HFFc6 (cell line): ENCODE data around the gene AGMAT. TPM values are rescaled to one million over a fixed set of nuclear protein-coding genes. Genes with fewer than 3 reads are reported as not detected.
A peak's percentile ranks its signal among the peaks of the same experiment; 100 is the strongest.
"Not testable (repeated sequence)": the region's sequence is repeated elsewhere in the genome, so short reads cannot be mapped to it uniquely, and the experiment has no call there.

Experiments used
- DNase-seq: peaks from one replicate; pipeline ENCODE4 v3.0.0-alpha.2; 2018
- H3K27ac Mint-ChIP-seq: 2 replicates; pipeline ENCODE4 v1.8.0; 2020; ENCODE audit warnings: mild to moderate bottlenecking, mixed read lengths
- H3K27me3 Mint-ChIP-seq: 2 replicates; pipeline ENCODE4 v1.8.0; 2021; ENCODE audit warnings: mild to moderate bottlenecking, moderate library complexity, mixed read lengths; ENCODE audit not compliant: insufficient read depth
- H3K36me3 Mint-ChIP-seq: 2 replicates; pipeline ENCODE4 v1.8.0; 2021; ENCODE audit warnings: low read depth, mixed read lengths
- H3K4me1 Mint-ChIP-seq: 2 replicates; pipeline ENCODE4 v1.8.0; 2020; ENCODE audit warnings: low read depth, mixed read lengths
- H3K4me3 Mint-ChIP-seq: 2 replicates; pipeline ENCODE4 v1.8.0; 2020; ENCODE audit warnings: mild to moderate bottlenecking, moderate library complexity, mixed read lengths
- H3K9me3 Mint-ChIP-seq: 2 replicates; pipeline ENCODE4 v1.8.0; 2020; ENCODE audit warnings: mild to moderate bottlenecking, mixed read lengths
- total RNA-seq, 6 experiments: library from RNA; stranded (reverse); fragmentation: NEBNext Ultra II Directional; extraction: Animal tissue kit (Norgen Biotek cat#: 25700); gene quantifications; 2 replicates in 1 of 6; 3 replicates in 5 of 6; pipeline ENCODE4 v1.2.3, GENCODE V29; 2021
- TF ChIP-seq, protein P1 (sequence below): fragments of 200-600 bp; sonication (generic); IDR thresholded peaks from 2 replicates; pipeline ENCODE4 v1.5.0; 2021; ENCODE audit warnings: antibody characterized with exemption, mild to moderate bottlenecking

AGMAT gene
- total RNA-seq, 6 experiments from 2014 or later: 0.07 to 0.14 (median 0.09) TPM; not detected in 3

DNA sequence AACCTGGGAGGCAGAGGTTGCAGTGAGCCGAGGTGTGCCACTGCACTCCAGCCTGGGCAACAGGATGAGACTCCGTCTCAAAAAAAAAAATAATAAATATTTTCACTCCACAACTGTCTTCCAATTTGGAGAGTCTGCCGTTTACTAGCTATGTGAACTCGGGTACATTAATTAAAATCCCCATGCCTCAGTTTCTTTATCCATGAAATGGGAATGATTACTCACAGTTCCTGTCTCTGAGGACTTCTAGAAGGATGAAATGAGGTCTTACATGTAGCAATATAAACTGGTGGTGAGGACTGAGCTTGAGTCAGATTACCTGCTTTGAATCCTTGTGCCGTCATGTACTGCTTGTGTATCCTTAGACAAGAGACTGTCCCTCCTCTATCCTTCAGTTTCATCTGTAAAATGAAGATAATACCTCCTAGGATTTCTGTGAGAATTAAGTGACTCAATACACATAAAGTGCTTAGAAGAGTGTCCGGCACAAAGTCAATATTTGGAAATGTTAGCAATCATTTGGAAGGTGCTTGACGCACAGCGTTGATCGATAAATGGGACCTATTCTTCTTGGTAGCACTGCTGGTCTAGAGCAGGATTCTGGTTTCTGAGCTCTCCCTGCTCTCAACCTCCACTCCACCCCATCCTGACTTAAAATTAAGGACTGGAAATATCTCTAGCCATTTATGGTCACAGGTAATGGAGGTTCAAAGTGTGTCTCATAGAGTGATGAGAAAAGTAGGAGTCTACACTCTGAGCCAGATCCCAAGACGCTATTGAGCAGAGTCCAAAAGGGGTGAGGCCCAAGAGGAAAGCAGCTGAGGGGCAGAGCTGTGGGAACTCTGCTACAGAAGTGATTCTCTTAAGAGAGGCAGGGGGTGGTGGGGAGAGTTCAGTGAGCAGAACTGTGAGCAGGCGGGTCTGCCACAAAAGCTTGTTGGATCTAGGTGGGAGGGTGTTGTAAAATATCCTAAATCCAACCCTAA lies 20.8 kb upstream of the AGMAT start:
- Mint-ChIP-seq H3K4me3 (no peak overlapping the region), H3K36me3 (peaks cover 6% of the 10 kb centered on the region), H3K9me3 (peaks cover 7% of the 10 kb centered on the region; the same call in 1 of the 2 replicates), H3K27me3 (peaks cover 4% of the 10 kb centered on the region), H3K27ac (no peak overlapping the region), H3K4me1 (peaks cover 14% of the 10 kb centered on the region)
- DNase-seq: no peak
- TF ChIP-seq, protein P1, sequence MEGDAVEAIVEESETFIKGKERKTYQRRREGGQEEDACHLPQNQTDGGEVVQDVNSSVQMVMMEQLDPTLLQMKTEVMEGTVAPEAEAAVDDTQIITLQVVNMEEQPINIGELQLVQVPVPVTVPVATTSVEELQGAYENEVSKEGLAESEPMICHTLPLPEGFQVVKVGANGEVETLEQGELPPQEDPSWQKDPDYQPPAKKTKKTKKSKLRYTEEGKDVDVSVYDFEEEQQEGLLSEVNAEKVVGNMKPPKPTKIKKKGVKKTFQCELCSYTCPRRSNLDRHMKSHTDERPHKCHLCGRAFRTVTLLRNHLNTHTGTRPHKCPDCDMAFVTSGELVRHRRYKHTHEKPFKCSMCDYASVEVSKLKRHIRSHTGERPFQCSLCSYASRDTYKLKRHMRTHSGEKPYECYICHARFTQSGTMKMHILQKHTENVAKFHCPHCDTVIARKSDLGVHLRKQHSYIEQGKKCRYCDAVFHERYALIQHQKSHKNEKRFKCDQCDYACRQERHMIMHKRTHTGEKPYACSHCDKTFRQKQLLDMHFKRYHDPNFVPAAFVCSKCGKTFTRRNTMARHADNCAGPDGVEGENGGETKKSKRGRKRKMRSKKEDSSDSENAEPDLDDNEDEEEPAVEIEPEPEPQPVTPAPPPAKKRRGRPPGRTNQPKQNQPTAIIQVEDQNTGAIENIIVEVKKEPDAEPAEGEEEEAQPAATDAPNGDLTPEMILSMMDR: no peak

DNA sequence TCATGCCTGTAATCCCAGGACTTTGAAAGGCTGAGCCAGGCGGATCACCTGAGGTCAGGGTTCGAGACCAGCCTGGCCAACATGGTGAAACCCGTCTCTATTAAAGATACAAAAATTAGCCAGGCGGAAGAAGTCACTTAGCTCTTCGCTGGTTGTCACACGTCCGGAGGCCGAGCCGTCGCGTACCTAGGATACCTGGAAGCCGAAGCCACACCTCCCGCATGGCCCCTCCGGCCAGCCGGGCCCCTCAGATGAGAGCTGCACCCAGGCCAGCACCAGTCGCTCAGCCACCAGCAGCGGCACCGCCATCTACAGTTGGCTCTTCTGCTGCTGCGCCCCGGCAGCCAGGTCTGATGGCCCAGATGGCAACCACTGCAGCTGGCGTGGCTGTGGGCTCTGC lies 19.5 kb upstream of the AGMAT start:
- not testable (repeated sequence) for H3K4me3 Mint-ChIP-seq, H3K27ac Mint-ChIP-seq, H3K36me3 Mint-ChIP-seq, H3K27me3 Mint-ChIP-seq, H3K9me3 Mint-ChIP-seq, DNase-seq
- H3K4me1 Mint-ChIP-seq: peaks cover 14% of the 10 kb centered on the region

DNA sequence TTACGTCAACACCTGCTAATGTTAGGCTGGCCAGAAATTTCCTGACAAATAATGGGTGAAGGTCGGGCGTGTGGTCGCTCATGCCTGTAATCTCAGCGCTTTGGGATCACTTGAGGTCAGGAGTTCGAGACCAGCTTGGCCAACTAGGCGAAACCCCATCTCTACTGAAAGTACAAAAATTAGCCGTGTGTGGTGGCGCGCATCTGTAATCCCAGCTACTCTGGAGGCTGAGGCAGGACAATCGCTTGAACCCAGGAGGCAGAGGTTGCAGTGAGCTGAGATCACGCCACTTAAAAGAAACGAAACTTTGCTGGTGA lies 19.1 kb upstream of the AGMAT start:
- not testable (repeated sequence) for H3K36me3 Mint-ChIP-seq, H3K9me3 Mint-ChIP-seq
- peaks cover 14% of the 10 kb centered on the region for H3K4me1 Mint-ChIP-seq

DNA sequence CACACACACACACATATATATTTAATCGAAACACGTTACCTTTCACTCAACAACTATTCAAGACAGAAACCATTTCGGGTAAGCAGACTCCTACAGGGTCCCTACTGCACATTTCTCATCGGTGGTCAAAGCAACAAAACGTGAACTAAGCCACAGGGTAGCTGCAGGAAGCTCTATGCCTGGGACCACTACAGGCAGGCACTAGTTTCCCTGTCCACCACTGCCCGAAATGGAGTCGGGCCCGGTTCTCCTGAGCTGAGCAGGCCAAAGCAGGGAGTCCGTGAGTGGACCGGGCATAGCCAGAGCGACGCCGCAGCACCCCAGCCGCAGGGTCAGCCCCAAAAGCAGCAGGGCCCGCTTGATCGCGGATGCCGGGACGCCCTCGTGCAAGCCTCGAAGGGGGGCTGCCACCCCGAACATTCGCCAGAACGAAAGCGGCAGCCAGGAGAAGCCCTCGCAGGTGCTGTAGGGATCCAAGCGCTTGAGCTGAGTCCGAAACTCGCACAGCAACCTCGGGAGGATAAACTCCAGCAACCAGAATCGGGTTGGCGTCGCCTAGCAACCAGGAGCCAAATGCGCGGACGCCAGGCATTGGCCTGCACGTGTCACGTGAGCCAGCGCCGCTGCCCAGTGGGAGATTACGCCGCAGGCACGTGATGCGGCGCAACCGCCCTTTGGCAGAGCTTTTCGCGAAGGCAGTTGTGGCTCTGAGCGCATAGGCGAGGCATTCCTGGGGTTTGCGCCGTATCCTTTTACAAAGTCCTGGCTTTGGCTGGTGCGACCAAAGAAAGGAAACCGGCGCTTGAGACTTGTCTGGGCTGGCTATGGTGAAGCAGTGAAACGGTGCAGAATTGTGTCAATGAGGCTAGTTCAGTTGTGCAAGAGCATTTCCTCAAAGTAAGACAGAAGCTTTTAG lies 18.5 kb upstream of the AGMAT start:
- Mint-ChIP-seq H3K4me1 (peaks cover 14% of the 10 kb centered on the region), H3K27ac (peak overlapping the region; percentile 71), H3K36me3 (peaks cover 6% of the 10 kb centered on the region), H3K9me3 (peaks cover 7% of the 10 kb centered on the region; the same call in 1 of the 2 replicates), H3K27me3 (peaks cover 6% of the 10 kb centered on the region), H3K4me3 (peak overlapping the region; percentile 81)
- TF ChIP-seq, protein P1: no peak
- peak; percentile 87 for DNase-seq

More for the DNA sequence above, 19.1 kb upstream of the AGMAT start:
- Mint-ChIP-seq H3K4me3 (peak overlapping the region; percentile 81), H3K27ac (peak overlapping the region; percentile 67)
- not testable (repeated sequence) for H3K27me3 Mint-ChIP-seq, DNase-seq

DNA sequence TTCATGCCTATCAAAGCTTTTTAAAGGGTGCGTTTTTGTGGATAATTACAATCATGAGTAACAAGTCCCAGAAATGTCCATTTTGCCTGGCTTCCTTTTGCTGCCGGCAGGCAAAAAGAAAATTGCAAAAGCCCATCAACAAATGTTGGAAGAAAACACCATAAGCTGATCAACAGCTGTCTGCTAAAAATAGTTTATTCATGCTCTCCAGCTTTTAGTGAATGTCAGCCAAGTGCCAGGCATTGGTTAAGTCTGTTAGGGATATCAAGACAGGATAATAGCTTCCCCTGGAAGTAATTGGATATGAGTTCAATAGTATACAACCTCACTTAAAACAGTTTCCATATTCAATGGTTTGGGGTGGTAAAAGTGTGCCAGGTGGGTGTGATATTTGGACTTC lies 13.6 kb upstream of the AGMAT start:
- Mint-ChIP-seq H3K4me1 (peaks cover 16% of the 10 kb centered on the region), H3K4me3 (no peak overlapping the region), H3K27ac (no peak overlapping the region), H3K9me3 (no peaks in the 10 kb centered on the region; the same call in 1 of the 2 replicates), H3K36me3 (no peaks in the 10 kb centered on the region; the same call in 1 of the 2 replicates), H3K27me3 (peaks cover 6% of the 10 kb centered on the region; the same call in 1 of the 2 replicates)
- no peak for DNase-seq
- TF ChIP-seq, protein P1: no peak

DNA sequence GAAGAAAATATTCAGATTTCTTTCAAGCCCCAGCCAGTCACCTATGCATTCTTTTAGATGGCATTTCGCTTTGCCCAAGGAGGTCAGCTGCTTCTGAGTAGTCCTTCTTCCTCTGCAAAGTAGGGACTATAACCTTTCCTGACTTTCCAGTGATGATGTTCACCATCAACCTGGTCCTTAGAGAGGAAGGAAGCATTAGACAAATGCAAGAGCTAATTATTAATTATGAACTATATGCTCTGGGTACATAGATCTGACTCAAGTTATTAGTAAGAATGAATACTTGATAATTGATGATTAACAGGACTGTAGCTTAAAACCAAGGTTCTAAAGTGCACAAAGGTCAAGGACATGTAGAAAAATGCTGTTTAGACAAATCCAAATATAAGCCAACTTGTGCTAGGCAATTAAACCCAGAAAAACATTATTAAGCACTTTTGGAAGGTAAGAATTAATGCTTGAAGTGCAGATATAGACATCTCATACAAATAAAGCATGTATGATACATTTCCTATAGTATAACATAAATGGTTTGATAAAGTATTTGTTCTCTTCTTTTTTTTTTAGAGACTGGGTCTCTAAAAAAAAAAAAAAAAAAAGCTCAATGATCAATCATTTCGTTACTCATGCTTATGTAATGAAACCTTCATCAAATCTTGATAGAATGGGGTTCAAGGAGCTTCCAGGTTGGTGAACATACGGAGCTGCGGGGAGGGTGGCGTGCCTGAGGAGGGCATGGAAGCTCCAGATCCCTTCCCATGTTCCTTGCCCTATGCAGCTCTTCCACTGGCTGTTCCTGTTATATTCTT lies 11.2 kb upstream of the AGMAT start:
- Mint-ChIP-seq H3K4me3 (no peak overlapping the region), H3K27me3 (peaks cover 6% of the 10 kb centered on the region; the same call in 1 of the 2 replicates), H3K27ac (no peak overlapping the region), H3K36me3 (no peaks in the 10 kb centered on the region), H3K4me1 (peaks cover 8% of the 10 kb centered on the region), H3K9me3 (no peaks in the 10 kb centered on the region)
- TF ChIP-seq, protein P1: no peak
- DNase-seq: no peak
